C4-2B (cell line): ENCODE measurements around the gene HBS1L.

Experiments
- ZFX ChIP-seq: fragments of 450-650 bp; IDR thresholded peaks from 2 replicates; pipeline ENCODE4 v1.6.1; 2017
- TF ChIP-seq, protein P1 (sequence below): fragments of 450-650 bp; conservative IDR thresholded peaks from 2 replicates; pipeline ENCODE4 v1.5.1; 2017; ENCODE audit warnings: mild to moderate bottlenecking

DNA sequence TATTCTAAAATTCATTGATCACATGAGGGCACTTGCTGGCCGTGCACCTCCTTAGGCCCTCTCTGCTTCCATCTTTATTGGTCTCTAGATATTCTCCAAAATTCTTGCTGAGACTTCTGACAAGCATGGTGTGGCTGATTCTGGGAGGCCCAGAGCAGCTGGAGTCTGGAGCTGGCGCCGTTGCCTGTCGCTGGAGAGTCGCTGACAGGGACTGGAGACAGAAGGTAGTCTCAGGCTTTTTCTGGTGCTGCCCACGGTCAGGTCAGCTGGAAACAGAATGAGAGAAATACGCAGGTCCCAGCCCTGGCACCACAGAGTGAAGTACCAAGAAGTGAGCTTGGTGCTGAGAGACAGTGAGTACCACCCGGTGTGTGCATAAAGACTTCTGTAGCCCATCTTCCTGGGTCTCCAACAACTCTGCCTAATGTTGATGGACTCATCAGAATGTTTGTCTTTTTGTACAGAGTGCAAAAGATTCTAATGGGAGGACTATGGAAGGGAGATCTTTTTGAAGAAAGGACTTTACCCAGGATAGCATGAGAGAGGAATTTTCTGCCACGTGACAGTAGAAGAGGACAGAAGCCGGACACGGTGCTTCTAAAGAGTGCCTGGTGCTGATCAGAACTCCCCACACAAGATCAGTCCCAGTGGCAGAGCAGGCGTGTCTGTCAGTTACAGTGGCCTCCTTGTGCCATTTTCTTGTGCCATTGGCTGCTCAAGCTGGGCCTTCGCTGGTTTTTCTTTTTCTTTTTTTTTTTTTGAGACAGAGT, 102.9 kb downstream of the HBS1L start:
- TF ChIP-seq, protein P1, sequence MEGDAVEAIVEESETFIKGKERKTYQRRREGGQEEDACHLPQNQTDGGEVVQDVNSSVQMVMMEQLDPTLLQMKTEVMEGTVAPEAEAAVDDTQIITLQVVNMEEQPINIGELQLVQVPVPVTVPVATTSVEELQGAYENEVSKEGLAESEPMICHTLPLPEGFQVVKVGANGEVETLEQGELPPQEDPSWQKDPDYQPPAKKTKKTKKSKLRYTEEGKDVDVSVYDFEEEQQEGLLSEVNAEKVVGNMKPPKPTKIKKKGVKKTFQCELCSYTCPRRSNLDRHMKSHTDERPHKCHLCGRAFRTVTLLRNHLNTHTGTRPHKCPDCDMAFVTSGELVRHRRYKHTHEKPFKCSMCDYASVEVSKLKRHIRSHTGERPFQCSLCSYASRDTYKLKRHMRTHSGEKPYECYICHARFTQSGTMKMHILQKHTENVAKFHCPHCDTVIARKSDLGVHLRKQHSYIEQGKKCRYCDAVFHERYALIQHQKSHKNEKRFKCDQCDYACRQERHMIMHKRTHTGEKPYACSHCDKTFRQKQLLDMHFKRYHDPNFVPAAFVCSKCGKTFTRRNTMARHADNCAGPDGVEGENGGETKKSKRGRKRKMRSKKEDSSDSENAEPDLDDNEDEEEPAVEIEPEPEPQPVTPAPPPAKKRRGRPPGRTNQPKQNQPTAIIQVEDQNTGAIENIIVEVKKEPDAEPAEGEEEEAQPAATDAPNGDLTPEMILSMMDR: no peak
- no peak for TF ChIP-seq ZFX
